HG02798 (cell line): ENCODE measurements around the gene POU6F2.
"Not testable (repeated sequence)": the region's sequence is repeated elsewhere in the genome, so short reads cannot be mapped to it uniquely, and the experiment has no call there.

Source experiments
- ATAC-seq: cut with Tn5 transposase; IDR thresholded peaks from one replicate; pipeline ENCODE4 v1.9.1; 2021; ENCODE audit warnings: mild to moderate bottlenecking; ENCODE audit not compliant: unreplicated experiment, poor library complexity

POU6F2 gene

DNA sequence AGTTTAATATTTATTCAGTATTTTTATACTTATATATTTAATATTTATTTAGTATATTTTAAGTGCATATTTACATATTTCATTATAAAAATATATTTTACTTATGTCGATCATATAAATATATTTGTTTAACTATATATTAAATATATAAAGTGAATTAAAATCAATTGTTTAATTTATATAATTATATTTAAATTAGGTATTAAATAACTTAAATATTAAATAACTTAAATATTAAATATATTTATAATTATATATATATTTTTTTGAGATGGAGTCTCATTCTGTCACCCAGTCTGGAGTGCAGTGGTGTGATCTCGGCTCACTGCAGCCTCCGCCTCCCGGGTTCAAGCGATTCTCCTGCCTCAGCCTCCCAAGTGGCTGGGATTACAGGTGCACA lies 399.2 kb downstream of the POU6F2 start:
- ATAC-seq: not testable (repeated sequence)

GRCh38 chr7:39379416-39379815 lies 401.7 kb downstream of the POU6F2 start:
- no peak for ATAC-seq

GRCh38 chr7:39383136-39383535 lies 405.4 kb downstream of the POU6F2 start:
- no peak for ATAC-seq

DNA sequence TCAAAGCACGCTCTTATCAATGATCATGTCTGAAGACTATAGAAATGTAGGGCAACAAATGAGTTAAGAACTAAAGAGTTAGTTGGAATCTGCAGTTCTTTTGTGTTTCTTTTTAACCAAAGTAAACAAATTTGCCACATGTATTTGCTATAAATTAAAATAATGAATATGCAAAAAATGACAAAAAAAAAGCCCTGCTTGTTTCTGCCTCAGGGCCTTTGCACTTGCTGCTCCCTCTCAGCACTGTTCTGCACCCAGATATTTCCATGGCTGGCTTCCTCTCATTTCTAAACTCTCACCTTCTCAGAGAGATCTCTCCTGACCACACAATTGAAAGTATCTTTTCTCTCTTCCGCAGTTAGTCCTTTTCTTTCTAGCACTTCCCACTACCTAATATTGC lies 406.7 kb downstream of the POU6F2 start:
- no peak for ATAC-seq

DNA sequence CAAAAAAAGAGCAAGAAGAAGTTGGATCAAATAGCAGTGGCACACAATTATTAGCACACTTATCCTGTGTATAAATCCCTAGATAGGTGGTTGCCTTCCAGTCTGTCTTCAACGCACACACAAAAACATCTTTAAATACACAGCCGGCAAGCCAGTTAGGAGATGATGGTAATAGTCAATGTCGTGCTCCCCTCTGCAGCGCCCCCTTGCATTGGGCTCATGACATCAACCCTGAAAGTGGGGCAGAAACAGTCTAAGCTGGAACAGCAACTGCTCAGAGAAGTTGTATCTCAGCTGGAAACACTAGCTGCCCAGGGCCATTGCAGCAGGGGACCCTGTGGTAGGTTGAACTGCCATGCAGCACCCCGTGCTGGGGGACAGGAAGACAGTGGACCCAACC lies 409.0 kb downstream of the POU6F2 start:
- ATAC-seq: no peak

DNA sequence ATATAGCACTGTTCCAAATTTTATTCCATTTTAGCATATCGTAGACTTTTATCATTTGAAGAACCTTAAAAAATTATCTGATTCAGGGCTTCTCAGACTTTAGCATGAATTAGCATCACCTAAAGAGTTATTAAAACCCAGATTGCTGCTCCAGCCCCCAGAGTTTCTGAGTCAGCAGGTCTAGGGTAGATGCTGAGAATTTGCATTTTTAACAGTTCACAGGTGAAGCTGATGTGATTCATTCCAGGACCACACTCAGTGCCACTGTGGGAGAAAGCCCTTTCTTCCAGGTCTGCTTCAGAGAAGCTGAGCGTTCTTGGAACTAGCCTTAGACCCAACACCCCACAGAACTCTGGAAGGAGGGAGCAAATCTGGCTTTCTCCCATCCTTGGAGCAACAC lies 414.4 kb downstream of the POU6F2 start:
- peak; percentile 42 for ATAC-seq

DNA sequence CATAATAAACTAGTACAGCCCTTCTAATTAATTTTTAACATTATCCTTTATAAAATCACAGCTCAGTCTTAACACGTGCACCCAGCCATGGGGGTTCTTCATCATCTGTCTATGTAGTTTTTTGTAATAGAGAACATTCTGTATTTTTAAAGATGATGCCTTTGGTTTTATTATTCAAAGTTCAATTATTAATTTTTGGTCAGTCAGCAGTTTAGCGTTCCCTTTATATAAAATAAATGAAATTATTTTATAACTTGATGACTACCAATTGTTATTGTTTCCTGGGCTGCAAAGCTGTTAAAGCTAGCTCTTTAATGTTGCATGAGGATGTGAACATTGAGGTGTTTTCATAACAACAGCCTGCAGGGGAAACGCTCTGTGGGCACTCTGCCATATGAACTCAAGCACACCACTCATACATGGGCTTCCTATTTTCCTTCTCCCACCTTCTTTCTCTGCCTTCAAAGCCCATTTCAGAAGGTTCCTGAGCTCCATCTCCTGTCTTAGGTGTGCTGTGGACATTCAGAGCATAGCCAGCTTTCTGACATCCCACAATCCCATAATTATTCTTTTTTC lies 416.5 kb downstream of the POU6F2 start:
- no peak for ATAC-seq

GRCh38 chr7:39399458-39399857 lies 421.7 kb downstream of the POU6F2 start:
- ATAC-seq: no peak

- ATAC-seq: no peak
Measured at GRCh38 chr7:39399986-39400385, 422.3 kb downstream of the POU6F2 start.

GRCh38 chr7:39400836-39401235 lies 423.1 kb downstream of the POU6F2 start:
- no peak for ATAC-seq

GRCh38 chr7:39402034-39402433 lies 424.3 kb downstream of the POU6F2 start:
- no peak for ATAC-seq

- no peak for ATAC-seq
Measured at GRCh38 chr7:39404907-39405306, 427.2 kb downstream of the POU6F2 start.

GRCh38 chr7:39405581-39405980 lies 427.9 kb downstream of the POU6F2 start:
- no peak for ATAC-seq

DNA sequence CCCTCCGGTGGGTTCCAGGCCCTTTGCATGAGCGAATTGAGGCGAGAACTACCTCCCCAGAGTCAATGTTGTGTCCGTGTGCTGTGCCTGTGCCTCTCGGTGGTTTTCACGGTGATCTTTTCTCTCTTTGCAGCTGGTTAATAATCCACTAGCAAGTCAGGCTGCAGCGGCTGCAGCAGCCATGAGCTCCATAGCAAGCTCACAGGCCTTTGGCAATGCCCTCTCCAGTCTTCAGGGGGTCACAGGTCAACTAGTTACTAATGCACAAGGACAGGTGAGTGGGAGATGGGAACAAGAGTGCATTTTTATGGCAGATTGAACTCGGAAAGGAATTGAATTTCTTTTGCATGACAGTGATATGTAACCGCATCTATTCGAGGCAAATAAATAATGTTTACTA lies 428.8 kb downstream of the POU6F2 start:
- peak; percentile 52 for ATAC-seq

DNA sequence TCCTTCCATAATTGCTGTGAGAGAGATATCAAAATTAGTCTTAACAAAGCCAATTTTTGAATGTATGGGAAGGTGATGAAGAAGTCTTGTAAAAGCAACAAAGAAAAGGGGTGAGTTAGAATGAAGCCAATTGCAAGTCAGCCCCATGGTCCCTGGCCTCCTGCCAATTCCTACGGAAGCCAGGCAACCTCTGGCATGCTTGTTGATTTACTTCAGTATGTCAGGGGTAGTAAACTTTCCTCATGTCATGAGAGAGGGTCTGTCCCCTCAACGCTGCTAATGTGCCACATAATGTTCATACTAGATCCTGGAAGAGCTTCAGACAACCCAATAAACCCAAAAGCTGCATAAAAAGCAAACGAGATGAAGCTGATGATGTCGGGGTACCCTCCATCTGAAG lies 429.4 kb downstream of the POU6F2 start:
- ATAC-seq: no peak

- no peak for ATAC-seq
Measured at GRCh38 chr7:39407723-39408122, 430.0 kb downstream of the POU6F2 start.

DNA sequence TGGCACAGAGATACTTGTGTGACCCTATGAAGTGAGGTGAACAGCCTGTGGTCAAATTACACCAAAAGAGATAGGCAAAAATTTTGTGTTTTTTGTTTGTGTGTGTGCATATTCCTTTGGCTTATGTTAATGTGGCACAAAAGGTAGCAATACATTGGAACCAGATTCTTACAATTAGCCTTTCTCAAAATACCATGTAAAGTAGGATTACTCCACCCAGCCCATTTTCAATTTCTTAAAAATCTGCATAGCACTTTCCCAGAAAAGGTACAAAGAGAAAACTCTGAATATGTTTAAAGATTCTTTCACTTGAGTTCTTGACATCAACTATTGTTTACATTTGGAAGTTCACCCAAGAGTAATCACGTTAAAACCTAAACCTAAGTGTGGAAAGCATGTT lies 431.2 kb downstream of the POU6F2 start:
- no peak for ATAC-seq

DNA sequence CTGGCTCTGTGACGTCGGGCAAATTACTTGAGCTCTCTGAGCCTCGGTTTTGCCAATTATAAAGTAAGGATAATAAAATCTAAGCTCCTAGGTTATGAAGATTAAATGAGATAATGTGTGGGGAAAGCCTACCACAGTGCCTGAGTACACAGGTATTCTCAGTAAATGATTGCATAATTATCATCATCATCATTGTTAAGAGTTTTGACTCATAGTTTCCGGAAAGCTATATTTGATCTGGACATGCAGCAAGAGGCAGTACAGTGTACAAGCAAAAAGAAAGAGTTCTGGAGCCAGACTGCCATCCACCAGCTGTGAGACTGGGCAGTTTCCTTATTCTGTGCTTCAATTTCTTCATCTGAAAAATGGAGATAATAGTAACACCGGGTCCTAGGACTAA lies 432.9 kb downstream of the POU6F2 start:
- no peak for ATAC-seq

DNA sequence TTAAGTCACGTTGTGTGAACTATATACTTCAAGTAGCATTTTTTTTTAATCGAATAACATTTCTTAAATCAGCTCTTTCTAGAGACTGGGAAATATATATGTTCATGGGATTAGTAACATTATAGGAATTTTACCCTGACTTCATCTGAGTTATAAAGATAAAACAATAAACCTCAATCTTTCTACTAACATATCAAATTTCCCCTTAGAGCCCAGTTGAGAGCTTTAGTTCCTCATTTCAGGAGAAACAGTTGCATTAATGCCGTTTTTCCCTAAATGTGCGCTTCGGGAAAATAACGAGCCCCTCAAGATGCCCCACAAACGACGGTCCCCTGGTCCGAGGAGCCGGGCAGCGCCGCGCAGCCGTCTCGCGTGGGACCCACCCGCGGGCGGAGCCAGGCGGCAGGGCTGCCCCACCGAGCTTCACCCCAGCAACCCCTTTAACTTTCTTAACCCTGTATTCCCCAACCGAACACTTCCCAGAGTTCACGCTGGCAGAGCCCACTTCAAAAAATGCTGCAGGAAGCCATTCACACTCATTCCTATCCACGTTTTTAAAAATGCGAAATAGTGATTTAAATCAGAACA lies 436.0 kb downstream of the POU6F2 start:
- ATAC-seq: peak; percentile 7

DNA sequence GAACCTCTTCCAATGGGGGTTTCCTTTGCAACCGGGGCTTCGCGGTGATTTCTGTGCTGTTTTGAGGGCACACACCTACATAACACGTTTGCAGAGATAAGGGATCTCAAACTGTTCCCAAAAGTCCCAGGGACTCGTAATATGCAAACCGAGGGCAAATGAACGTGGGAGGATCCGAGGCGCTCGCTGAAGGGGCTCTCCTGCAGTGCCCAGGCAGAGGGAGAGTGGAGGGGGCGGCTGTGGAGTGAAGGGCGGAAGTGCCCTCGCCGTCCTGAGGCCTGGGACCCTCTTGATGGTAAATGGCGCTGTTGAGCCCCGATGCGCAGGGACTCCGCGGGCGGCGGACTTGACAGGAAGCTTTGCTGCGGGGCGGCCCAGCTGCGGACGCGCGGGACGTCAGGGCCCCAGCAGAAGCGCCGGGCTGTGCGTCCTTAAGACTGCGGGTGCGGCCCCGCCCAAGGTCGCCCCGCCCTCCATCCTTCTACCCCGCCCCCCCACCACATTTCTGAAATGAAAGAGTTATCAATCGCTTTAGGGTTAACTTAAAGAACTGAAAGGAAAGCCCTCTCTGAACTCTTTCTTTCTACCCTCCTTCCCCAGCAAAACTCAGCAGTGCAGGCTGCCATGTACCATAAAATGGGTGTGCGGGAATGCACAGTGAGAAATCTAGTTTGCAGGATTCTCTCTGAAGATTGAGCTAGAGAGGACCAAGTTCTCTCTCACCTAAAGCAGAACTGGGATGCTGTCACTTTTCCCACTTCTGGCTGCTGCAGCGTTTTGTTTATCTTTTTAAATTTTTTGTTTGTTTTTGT lies 436.7 kb downstream of the POU6F2 start:
- peak; percentile 92 for ATAC-seq

GRCh38 chr7:39415091-39415787 lies 437.5 kb downstream of the POU6F2 start:
- no peak for ATAC-seq
